Mucosa of descending colon (tissue), 3 donors: Measurements from ENCODE around the gene SHANK3. TPM values are rescaled to one million over a fixed set of nuclear protein-coding genes. Genes with fewer than 3 reads are reported as not detected.
A peak's percentile ranks its signal among the peaks of the same experiment; 100 is the strongest.
"Not testable (repeated sequence)": the region's sequence is repeated elsewhere in the genome, so short reads cannot be mapped to it uniquely, and the experiment has no call there.

Source experiments
- ATAC-seq: fragments of 200-7000 bp; cut with Tn5 transposase; one replicate; pipeline ENCODE4 v1.9.1; 2020; ENCODE audit warnings: mild to moderate bottlenecking, moderate library complexity
- DNase-seq, 3 donors: peaks; one replicate each; pipeline ENCODE4 v3.0.0-alpha.2; 2020
- H3K36me3 ChIP-seq: fragments of 200-600 bp; one replicate; pipeline ENCODE4 v1.8.0; 2021; ENCODE audit warnings: low read depth, mild to moderate bottlenecking
- H3K4me1 ChIP-seq: fragments of 200-600 bp; one replicate; pipeline ENCODE4 v1.8.0; 2021; ENCODE audit warnings: low read depth, mild to moderate bottlenecking
- H3K4me3 ChIP-seq: fragments of 200-600 bp; one replicate; pipeline ENCODE4 v1.8.0; 2021; ENCODE audit warnings: mild to moderate bottlenecking
- H3K9me3 ChIP-seq: fragments of 200-600 bp; one replicate; pipeline ENCODE4 v1.8.0; 2021; ENCODE audit warnings: mild to moderate bottlenecking
- intact Hi-C, 2 donors: fragments of 100-400 bp; cut with DNase I in 1 of 2; cut with micrococcal nuclease in 1 of 2; formaldehyde crosslinking; loops; one replicate each; pipeline versions ENCODE4 v1.11.0 to v1.11.1; 2022; cut with DNase I, micrococcal nuclease
- total RNA-seq, 3 donors: library from RNA; stranded (reverse); fragmentation: NEBNext Ultra II Directional in 2 of 3; extraction: Animal tissue kit (Norgen Biotek cat#: 25700) in 2 of 3; gene quantifications; one replicate each; pipeline versions ENCODE4 v1.2.1 to v1.2.4, GENCODE V29; 2021 to 2023
- TF ChIP-seq, protein P1 (sequence below): fragments of 200-600 bp; IDR thresholded peaks from one replicate; pipeline ENCODE4 v1.8.0; 2022; ENCODE audit warnings: antibody characterized with exemption, mild to moderate bottlenecking
- donor health status: DM: no; HTN: no; CAD: no; lungs with moderate emphysema.
- donor health status: DM: no; HTN: no; CAD: no.
- donor health status: DM: no; HTN: yes; CAD: no.

SHANK3 gene
- total RNA-seq, 3 donors from 2014 or later, result 3.9 to 14.2 (median 7.1) TPM

- Histone ChIP-seq H3K9me3 (no peaks in the 10 kb centered on the region), H3K36me3 (no peaks in the 10 kb centered on the region), H3K4me3 (no peak overlapping the region), H3K4me1 (no peaks in the 10 kb centered on the region)
- TF ChIP-seq, protein P1, sequence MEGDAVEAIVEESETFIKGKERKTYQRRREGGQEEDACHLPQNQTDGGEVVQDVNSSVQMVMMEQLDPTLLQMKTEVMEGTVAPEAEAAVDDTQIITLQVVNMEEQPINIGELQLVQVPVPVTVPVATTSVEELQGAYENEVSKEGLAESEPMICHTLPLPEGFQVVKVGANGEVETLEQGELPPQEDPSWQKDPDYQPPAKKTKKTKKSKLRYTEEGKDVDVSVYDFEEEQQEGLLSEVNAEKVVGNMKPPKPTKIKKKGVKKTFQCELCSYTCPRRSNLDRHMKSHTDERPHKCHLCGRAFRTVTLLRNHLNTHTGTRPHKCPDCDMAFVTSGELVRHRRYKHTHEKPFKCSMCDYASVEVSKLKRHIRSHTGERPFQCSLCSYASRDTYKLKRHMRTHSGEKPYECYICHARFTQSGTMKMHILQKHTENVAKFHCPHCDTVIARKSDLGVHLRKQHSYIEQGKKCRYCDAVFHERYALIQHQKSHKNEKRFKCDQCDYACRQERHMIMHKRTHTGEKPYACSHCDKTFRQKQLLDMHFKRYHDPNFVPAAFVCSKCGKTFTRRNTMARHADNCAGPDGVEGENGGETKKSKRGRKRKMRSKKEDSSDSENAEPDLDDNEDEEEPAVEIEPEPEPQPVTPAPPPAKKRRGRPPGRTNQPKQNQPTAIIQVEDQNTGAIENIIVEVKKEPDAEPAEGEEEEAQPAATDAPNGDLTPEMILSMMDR, result no peak
- no peak for DNase-seq
- no peak for ATAC-seq
- intact Hi-C loops, result no loop called here
Observed at GRCh38 chr22:50633771-50634170, 38.9 kb upstream of the SHANK3 start.

DNA sequence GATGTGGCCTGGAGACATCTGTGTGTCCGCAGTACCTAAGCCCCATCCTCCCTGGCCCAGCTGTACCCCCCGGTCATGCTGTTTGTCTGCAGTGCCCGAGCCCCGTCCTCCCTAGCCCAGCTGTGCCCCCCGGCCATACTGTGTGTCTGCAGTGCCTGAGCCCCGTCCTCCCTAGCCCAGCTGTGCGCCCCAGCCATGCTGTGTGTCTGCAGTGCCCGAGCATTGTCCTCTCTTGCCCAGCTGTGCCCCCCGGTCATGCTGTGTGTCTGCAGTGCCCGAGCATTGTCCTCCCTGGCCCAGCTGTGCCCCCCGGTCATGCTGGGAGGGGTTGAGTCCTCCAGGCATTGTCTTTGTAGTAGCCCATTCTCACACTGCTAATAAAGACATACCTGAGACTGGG lies 37.0 kb upstream of the SHANK3 start:
- TF ChIP-seq, protein P1, result no peak
- ATAC-seq, result no peak

GRCh38 chr22:50640296-50640695 lies 32.3 kb upstream of the SHANK3 start:
- H3K4me1 ChIP-seq, DNase-seq, ATAC-seq, H3K36me3 ChIP-seq, H3K4me3 ChIP-seq, intact Hi-C loops, H3K9me3 ChIP-seq: not testable (repeated sequence)

More for the DNA sequence above, 37.0 kb upstream of the SHANK3 start:
- intact Hi-C loops, result no loop called here
- DNase-seq, result no peak
- no peaks in the 10 kb centered on the region for H3K9me3 ChIP-seq
- H3K36me3 ChIP-seq, result no peaks in the 10 kb centered on the region
- no peak overlapping the region for H3K4me3 ChIP-seq
- no peaks in the 10 kb centered on the region for H3K4me1 ChIP-seq

GRCh38 chr22:50640857-50641647 lies 31.6 kb upstream of the SHANK3 start:
- Histone ChIP-seq H3K9me3 (no peaks in the 10 kb centered on the region), H3K4me1 (no peaks in the 10 kb centered on the region), H3K36me3 (no peaks in the 10 kb centered on the region), H3K4me3 (no peak overlapping the region)
- DNase-seq (no peak), ATAC-seq (no peak)
- TF ChIP-seq, protein P1, result no peak
- intact Hi-C loops, result no loop called here

DNA sequence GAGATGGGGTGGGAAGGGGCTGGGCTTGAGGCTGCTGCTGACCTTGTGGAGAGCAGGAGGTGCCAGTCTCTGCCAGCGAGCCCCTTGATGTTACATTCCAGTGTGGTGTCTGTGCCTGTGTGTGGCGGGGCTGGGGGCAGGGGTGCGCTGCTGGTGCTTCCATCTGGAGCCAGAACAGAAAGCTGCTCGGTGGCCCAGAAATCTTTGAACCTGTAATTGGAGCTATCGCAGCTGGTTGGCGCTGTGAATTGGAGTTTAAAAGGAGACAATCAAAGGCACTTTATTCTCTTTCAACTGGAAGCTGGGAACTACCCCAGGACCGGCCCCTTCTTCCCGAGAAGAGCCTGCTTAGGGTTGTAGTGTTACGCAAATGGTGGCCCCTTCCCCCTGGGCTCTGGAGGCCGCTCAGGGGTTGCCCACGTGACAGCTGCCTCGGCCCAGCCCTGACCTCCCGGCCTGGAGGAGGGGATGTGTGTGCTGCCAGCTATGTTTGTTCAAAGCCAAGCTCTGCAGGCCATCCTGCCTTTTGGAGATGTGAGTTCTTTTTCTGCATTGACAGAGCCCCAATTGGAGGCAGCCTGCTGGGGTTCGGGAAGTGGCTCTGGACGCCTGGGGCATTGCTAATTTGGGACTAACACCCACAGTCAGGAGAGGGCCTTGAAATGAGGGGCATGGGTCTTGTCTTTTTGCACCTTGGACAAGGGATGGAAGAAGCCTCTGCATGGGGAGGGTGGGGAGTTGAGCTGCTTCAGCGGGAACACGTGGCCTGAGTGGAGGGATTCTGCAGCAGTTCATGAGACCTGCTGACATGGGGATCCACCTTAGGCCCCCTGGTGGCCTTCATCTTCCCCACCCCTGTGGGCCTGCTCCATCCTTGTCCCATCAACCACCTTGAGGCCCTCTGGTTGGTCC lies 30.7 kb upstream of the SHANK3 start:
- H3K36me3 ChIP-seq, result no peaks in the 10 kb centered on the region
- H3K4me3 ChIP-seq, result no peak overlapping the region
- H3K9me3 ChIP-seq, result no peaks in the 10 kb centered on the region
- peak; percentile 21 for ATAC-seq
- H3K4me1 ChIP-seq, result no peaks in the 10 kb centered on the region
- peak in 1 of 3 donors; percentile 27 for DNase-seq
- TF ChIP-seq, protein P1, result no peak
- intact Hi-C loops, result no loop called here

DNA sequence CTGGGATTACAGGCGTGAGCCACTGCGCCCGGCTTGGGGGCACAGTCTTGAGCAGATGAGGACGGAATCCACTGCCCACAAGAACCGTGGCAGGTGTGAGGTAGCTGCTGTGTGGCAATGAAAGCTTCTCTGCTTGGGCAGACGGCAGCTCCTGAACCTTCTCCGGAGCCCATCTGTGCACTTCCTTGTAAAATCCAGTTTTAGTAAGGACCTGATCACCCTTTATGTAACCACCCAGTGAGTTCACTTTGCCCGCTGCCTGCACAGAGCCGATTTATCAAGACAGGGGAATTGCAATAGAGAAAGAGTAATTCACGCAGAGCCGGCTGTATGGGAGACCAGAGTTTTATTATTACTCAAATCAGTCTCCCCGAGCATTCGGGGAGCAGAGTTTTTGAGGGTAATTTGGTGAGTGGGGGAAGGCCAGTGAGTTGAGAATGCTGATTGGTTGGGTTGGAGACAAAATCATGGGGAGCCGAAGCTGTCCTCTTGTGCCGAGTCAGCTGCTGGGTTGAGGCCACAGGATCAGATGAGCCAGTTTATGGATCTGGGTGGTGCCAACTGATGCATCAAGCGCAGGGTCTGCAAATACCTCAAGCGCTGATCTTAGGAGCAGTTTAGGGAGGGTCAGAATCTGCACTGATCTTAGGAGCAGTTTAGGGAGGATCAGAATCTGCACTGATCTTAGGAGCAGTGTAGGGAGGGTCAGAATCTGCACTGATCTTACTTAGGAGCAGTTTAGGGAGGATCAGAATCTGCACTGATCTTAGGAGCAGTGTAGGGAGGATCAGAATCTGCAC lies 29.4 kb upstream of the SHANK3 start:
- DNase-seq, H3K4me1 ChIP-seq, H3K9me3 ChIP-seq, H3K36me3 ChIP-seq, ATAC-seq, H3K4me3 ChIP-seq, intact Hi-C loops: not testable (repeated sequence)

DNA sequence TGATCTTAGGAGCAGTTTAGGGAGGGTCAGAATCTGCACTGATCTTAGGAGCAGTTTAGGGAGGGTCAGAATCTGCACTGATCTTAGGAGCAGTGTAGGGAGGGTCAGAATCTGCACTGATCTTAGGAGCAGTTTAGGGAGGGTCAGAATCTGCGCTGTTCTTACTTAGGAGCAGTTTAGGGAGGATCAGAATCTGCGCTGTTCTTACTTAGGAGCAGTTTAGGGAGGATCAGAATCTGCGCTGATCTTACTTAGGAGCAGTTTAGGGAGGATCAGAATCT lies 28.9 kb upstream of the SHANK3 start:
- intact Hi-C loops, H3K4me1 ChIP-seq, DNase-seq, ATAC-seq, H3K4me3 ChIP-seq, H3K36me3 ChIP-seq, H3K9me3 ChIP-seq: not testable (repeated sequence)
